Epithelial cell of proximal tubule (primary cell): ENCODE measurements around the gene MYRIP. TPM values are rescaled to one million over a fixed set of nuclear protein-coding genes. Genes with fewer than 3 reads are reported as not detected.

ENCODE experiments used
- DNase-seq: peaks from one replicate; pipeline ENCODE4 v3.0.0-alpha.2; 2011; ENCODE audit warnings: low read depth
- H3K4me3 ChIP-seq: 2 replicates; pipeline ENCODE4 v1.5.1; 2011; ENCODE audit warnings: low read depth, mild to moderate bottlenecking, low read length
- total RNA-seq: library from RNA; depleted of rRNA; stranded (reverse); fragments of >200 nt; gene quantifications from 2 replicates; pipeline ENCODE4 v1.2.3, GENCODE V29; 2015
- TF ChIP-seq, protein P1 (sequence below): conservative IDR thresholded peaks from 2 replicates; pipeline ENCODE4 v1.5.1; 2012; ENCODE audit warnings: low read depth, mild to moderate bottlenecking, low read length

MYRIP gene
- total RNA-seq, 1 donor from 2014 or later, result 0.12 TPM

GRCh38 chr3:40226636-40227035 lies 417.2 kb downstream of the MYRIP start:
- H3K4me3 ChIP-seq, result no peak overlapping the region
- DNase-seq, result no peak
- TF ChIP-seq, protein P1, sequence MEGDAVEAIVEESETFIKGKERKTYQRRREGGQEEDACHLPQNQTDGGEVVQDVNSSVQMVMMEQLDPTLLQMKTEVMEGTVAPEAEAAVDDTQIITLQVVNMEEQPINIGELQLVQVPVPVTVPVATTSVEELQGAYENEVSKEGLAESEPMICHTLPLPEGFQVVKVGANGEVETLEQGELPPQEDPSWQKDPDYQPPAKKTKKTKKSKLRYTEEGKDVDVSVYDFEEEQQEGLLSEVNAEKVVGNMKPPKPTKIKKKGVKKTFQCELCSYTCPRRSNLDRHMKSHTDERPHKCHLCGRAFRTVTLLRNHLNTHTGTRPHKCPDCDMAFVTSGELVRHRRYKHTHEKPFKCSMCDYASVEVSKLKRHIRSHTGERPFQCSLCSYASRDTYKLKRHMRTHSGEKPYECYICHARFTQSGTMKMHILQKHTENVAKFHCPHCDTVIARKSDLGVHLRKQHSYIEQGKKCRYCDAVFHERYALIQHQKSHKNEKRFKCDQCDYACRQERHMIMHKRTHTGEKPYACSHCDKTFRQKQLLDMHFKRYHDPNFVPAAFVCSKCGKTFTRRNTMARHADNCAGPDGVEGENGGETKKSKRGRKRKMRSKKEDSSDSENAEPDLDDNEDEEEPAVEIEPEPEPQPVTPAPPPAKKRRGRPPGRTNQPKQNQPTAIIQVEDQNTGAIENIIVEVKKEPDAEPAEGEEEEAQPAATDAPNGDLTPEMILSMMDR, result no peak

DNA sequence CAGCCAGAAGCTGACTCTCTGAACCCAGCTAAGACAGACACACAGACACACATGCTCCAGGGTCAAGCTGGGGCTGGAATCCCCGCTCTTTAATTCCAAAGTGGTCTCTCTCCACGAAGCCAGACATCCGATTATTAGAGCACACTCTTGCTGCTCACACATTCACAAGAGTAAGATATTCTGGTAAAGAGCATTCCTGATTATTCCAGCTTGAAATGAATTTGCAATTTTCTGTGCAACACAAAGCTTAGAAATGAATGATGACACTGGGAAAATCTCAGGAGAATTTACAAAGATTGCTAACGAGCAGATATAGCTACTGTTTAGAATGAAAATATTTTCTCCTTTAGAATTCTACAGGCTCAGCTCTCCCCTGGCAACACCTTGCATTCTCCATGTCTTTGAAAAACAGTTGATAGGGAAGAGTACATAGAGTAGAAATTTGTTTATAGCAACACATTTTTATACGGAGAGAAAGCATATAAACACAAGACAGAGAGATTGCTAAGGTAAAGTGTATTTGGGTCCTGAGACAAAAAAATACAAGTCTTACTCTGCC lies 419.5 kb downstream of the MYRIP start:
- TF ChIP-seq, protein P1, result no peak

DNA sequence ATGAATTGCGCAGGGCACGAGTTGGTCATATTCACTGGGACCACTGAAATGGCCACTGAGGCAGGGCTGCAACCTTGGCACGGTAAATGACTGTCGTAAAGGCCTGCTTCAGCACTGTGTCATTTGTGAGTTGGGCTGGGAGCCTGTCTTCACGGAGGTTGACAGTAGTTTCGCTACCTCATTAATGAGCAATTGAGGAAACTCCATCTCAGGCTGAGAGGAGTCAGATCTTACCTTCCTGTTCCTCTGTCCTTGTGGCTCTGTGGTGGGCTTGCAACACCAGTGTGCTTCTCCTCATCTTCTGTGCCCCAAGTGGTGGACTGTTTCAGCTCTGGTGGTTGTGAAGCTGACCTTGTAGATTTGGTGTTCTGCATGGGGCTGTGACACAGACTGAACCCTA lies 420.0 kb downstream of the MYRIP start:
- no peak for DNase-seq
- no peak overlapping the region for H3K4me3 ChIP-seq
- TF ChIP-seq, protein P1, result no peak

More for the DNA sequence above, 419.5 kb downstream of the MYRIP start:
- no peak overlapping the region for H3K4me3 ChIP-seq
- no peak for DNase-seq

DNA sequence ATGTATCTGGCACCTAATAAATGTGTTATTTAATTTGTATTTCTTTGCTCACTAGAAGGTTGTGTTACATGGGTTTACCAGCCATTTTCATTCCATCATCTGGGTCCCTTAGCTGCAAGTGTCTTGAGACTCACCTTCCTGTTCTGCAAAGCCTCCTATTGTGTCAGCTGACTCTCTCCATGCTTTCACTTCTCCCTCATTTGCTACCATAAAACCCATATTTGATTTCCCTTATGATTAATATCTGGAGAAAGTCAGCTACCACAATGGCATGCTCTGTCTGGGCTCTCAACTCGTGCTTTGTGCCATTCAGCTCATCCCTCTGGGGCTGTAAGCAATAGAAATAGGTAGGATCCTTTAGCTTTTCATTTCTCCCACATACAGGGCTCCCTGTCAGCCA lies 420.6 kb downstream of the MYRIP start:
- H3K4me3 ChIP-seq, result no peak overlapping the region
- TF ChIP-seq, protein P1, result no peak
- no peak for DNase-seq

- no peak overlapping the region for H3K4me3 ChIP-seq
- no peak for DNase-seq
- TF ChIP-seq, protein P1, result no peak
Observed at GRCh38 chr3:40230382-40230781, 421.0 kb downstream of the MYRIP start.

DNA sequence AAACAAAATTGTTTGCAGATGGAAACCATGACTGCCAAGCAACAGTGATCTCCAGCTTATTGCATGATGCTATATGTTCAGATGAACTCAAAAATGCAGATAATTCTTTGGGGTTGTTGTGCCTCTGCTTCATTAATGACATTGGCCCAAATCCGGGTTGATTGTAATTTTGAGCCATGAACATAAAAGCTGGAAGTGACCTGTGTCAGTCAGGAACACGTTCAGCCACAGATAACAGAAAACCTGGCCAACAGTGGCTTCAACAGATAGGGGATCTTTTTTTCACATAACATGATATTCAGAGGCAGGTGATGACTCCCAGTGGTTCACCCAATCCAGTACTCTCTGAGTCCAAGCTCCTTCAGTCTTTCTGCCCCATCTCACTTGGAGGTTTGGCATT lies 423.2 kb downstream of the MYRIP start:
- DNase-seq, result no peak
- no peak overlapping the region for H3K4me3 ChIP-seq
- TF ChIP-seq, protein P1, result no peak

DNA sequence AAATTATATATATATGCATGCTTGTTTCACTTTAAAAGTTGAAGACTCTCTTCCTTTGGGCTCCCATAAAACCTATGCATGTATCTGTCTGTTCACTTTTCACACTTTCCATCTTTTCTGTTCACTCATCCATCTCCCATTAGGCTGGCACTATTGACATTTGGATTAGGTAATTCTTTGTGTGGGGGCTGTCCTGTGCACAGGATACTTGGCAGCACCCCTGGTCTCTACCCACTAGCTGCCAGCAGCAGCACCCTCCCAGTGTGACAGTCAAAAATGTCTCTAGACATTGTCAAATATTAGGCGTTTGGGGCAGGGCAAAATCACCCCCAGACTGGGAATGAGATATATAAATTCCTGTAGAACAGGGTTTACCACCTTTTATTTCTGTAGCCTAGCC lies 427.8 kb downstream of the MYRIP start:
- TF ChIP-seq, protein P1, result no peak
- no peak overlapping the region for H3K4me3 ChIP-seq
- no peak for DNase-seq
